Neural progenitor cell (in vitro differentiated cells): ENCODE data around the gene GDF10. TPM values are rescaled to one million over a fixed set of nuclear protein-coding genes. Genes with fewer than 3 reads are reported as not detected.

Experiments used
- DNase-seq: peaks from one replicate; pipeline ENCODE4 v3.0.0-alpha.2; 2016; ENCODE audit warnings: low spot score
- H2AFZ ChIP-seq: fragments of 200-600 bp; sonication (generic); replicated peaks from 2 replicates; pipeline ENCODE4 v1.6.1; 2016; ENCODE audit warnings: antibody characterized with exemption
- H3F3A ChIP-seq: fragments of 200-600 bp; sonication (generic); 2 replicates; pipeline ENCODE4 v1.6.1; 2016; ENCODE audit warnings: antibody characterized with exemption, low read depth
- H3K27ac ChIP-seq: fragments of 200-600 bp; sonication (generic); 2 replicates; pipeline ENCODE4 v1.5.1; 2016; ENCODE audit warnings: mild to moderate bottlenecking
- H3K27me3 ChIP-seq: fragments of 200-600 bp; sonication (generic); 2 replicates; pipeline ENCODE4 v1.6.1; 2016; ENCODE audit warnings: mild to moderate bottlenecking, moderate library complexity
- H3K36me3 ChIP-seq: fragments of 200-600 bp; sonication (generic); 2 replicates; pipeline ENCODE4 v1.5.1; 2016
- H3K4me1 ChIP-seq: fragments of 200-600 bp; sonication (generic); 2 replicates; pipeline ENCODE4 v1.6.1; 2016; ENCODE audit warnings: mixed run types
- H3K4me2 ChIP-seq: fragments of 200-600 bp; sonication (generic); 2 replicates; pipeline ENCODE4 v1.6.1; 2016
- H3K4me3 ChIP-seq: fragments of 200-600 bp; sonication (generic); 2 replicates; pipeline ENCODE4 v1.5.1; 2016
- H3K79me2 ChIP-seq: fragments of 200-600 bp; sonication (generic); 2 replicates; pipeline ENCODE4 v1.6.1; 2016; ENCODE audit warnings: low read depth
- H3K9ac ChIP-seq: fragments of 200-600 bp; sonication (generic); 2 replicates; pipeline ENCODE4 v1.6.1; 2016
- H3K9me3 ChIP-seq: fragments of 200-600 bp; sonication (generic); 2 replicates; pipeline ENCODE4 v1.5.1; 2016; ENCODE audit warnings: low read depth
- H4K20me1 ChIP-seq: fragments of 200-600 bp; sonication (generic); 2 replicates; pipeline ENCODE4 v1.6.1; 2016; ENCODE audit warnings: low read depth
- H3K27ac Mint-ChIP-seq: 3 replicates; pipeline ENCODE4 v1.8.0; 2021; ENCODE audit warnings: mixed read lengths
- H3K27me3 Mint-ChIP-seq: 2 replicates; pipeline ENCODE4 v1.8.0; 2022; ENCODE audit warnings: low read depth, mild to moderate bottlenecking, inconsistent platforms, moderate library complexity, mixed read lengths; ENCODE audit not compliant: insufficient read depth
- H3K36me3 Mint-ChIP-seq: 3 replicates; pipeline ENCODE4 v1.8.0; 2021; ENCODE audit warnings: mixed read lengths
- H3K4me1 Mint-ChIP-seq: 3 replicates; pipeline ENCODE4 v1.8.0; 2021; ENCODE audit warnings: mixed read lengths
- H3K4me3 Mint-ChIP-seq: 3 replicates; pipeline ENCODE4 v1.8.0; 2021; ENCODE audit warnings: mild to moderate bottlenecking, moderate library complexity, mixed read lengths
- H3K9me3 Mint-ChIP-seq: 3 replicates; pipeline ENCODE4 v1.8.0; 2020; ENCODE audit warnings: mixed read lengths
- CTCF ChIP-seq: fragments of 200-600 bp; sonication (generic); IDR thresholded peaks from 2 replicates; pipeline ENCODE4 v1.5.1; 2017; ENCODE audit warnings: antibody characterized with exemption, mild to moderate bottlenecking
- EZH2 ChIP-seq: fragments of 200-600 bp; sonication (generic); IDR thresholded peaks from 2 replicates; pipeline ENCODE4 v1.6.1; 2017; ENCODE audit warnings: antibody characterized with exemption, mild to moderate bottlenecking, moderate library complexity
- EZH2phosphoT487 ChIP-seq: fragments of 200-600 bp; sonication (generic); IDR thresholded peaks from 2 replicates; pipeline ENCODE4 v1.6.1; 2017; ENCODE audit warnings: antibody characterized with exemption
- total RNA-seq: library from RNA; depleted of rRNA; stranded (reverse); fragments of >200 nt; gene quantifications from 2 replicates; pipeline ENCODE4 v1.2.3, GENCODE V29; 2015; ENCODE audit warnings: low replicate concordance

GDF10 gene
- total RNA-seq, 1 donor from 2014 or later = 0.28 TPM

- H3K79me2 ChIP-seq = no peaks in the 10 kb centered on the region
- no peak overlapping the region for H3K27ac Mint-ChIP-seq
- DNase-seq = no peak
- H3K9me3 ChIP-seq = no peaks in the 10 kb centered on the region
- no peak for TF ChIP-seq EZH2
- TF ChIP-seq EZH2phosphoT487 = no peak
- no peak for TF ChIP-seq CTCF
- H3K4me1 ChIP-seq = no peaks in the 10 kb centered on the region
- no peaks in the 10 kb centered on the region for H3K4me1 Mint-ChIP-seq
- no peak overlapping the region for H3K4me2 ChIP-seq
- H3K9ac ChIP-seq = no peak overlapping the region
- H3K9me3 Mint-ChIP-seq = no peaks in the 10 kb centered on the region
- no peaks in the 10 kb centered on the region for H3K36me3 ChIP-seq
- no peak overlapping the region for H3K4me3 ChIP-seq
- H4K20me1 ChIP-seq = no peaks in the 10 kb centered on the region
- H3F3A ChIP-seq = no peaks in the 10 kb centered on the region
- H3K27me3 ChIP-seq = no peaks in the 10 kb centered on the region
- H3K36me3 Mint-ChIP-seq = no peaks in the 10 kb centered on the region
- no peak overlapping the region for H3K4me3 Mint-ChIP-seq
- H3K27ac ChIP-seq = no peak overlapping the region
- no peak overlapping the region for H2AFZ ChIP-seq
- H3K27me3 Mint-ChIP-seq = no peaks in the 10 kb centered on the region
These were observed 58.5 kb downstream of the GDF10 start for GRCh38 chr10:47358457-47358856.

- Histone ChIP-seq H3K4me1 (no peaks in the 10 kb centered on the region), H3F3A (no peaks in the 10 kb centered on the region), H2AFZ (no peak overlapping the region), H3K9ac (no peak overlapping the region), H3K27ac (no peak overlapping the region), H3K9me3 (no peaks in the 10 kb centered on the region), H3K79me2 (no peaks in the 10 kb centered on the region), H3K4me2 (no peak overlapping the region), H3K4me3 (no peak overlapping the region), H3K27me3 (no peaks in the 10 kb centered on the region), H4K20me1 (no peaks in the 10 kb centered on the region), H3K36me3 (no peaks in the 10 kb centered on the region)
- no peak for TF ChIP-seq EZH2phosphoT487
- TF ChIP-seq CTCF = no peak
- TF ChIP-seq EZH2 = no peak
- Mint-ChIP-seq H3K36me3 (no peaks in the 10 kb centered on the region), H3K4me3 (no peak overlapping the region), H3K4me1 (no peaks in the 10 kb centered on the region), H3K9me3 (no peaks in the 10 kb centered on the region), H3K27ac (no peak overlapping the region), H3K27me3 (no peaks in the 10 kb centered on the region)
- DNase-seq = no peak
These were observed 59.1 kb downstream of the GDF10 start for GRCh38 chr10:47359101-47359500.

- H3K9ac ChIP-seq = no peak overlapping the region
- Mint-ChIP-seq H3K9me3 (no peaks in the 10 kb centered on the region), H3K36me3 (no peaks in the 10 kb centered on the region), H3K4me1 (no peaks in the 10 kb centered on the region), H3K4me3 (no peak overlapping the region), H3K27ac (no peak overlapping the region), H3K27me3 (no peaks in the 10 kb centered on the region)
- H3K9me3 ChIP-seq = no peaks in the 10 kb centered on the region
- H3K4me3 ChIP-seq = no peak overlapping the region
- no peak overlapping the region for H3K4me2 ChIP-seq
- no peak overlapping the region for H2AFZ ChIP-seq
- no peaks in the 10 kb centered on the region for H3K36me3 ChIP-seq
- no peak overlapping the region for H3K27ac ChIP-seq
- DNase-seq = no peak
- H3F3A ChIP-seq = no peaks in the 10 kb centered on the region
- H3K79me2 ChIP-seq = no peaks in the 10 kb centered on the region
- no peaks in the 10 kb centered on the region for H3K27me3 ChIP-seq
- H3K4me1 ChIP-seq = no peaks in the 10 kb centered on the region
- no peak for TF ChIP-seq CTCF
- H4K20me1 ChIP-seq = no peaks in the 10 kb centered on the region
These were observed 59.8 kb downstream of the GDF10 start for GRCh38 chr10:47359626-47360418.
